Skin epidermis (tissue), 12 donors: Measurements from ENCODE around the gene C19orf12.
"Not testable (repeated sequence)": the region's sequence is repeated elsewhere in the genome, so short reads cannot be mapped to it uniquely, and the experiment has no call there.

Experiments
- H3K27ac ChIP-seq, 21 experiments: fragments of 200-600 bp; sonication (generic) in 11 of 21; one replicate each; pipeline ENCODE4 v1.5.0; 2020; ENCODE audit warnings: mild to moderate bottlenecking in 3 of 21, inconsistent platforms in 2 of 21, moderate library complexity in 2 of 21
- H3K4me3 ChIP-seq, 7 experiments: fragments of 200-600 bp; sonication (generic) in 2 of 7; one replicate each; pipeline ENCODE4 v1.5.0; 2020; ENCODE audit warnings: inconsistent platforms in 2 of 7, mild to moderate bottlenecking in 2 of 7, moderate library complexity in 1 of 7

C19orf12 gene

GRCh38 chr19:29680937-29681336 is 34.1 kb downstream of the C19orf12 start:
- H3K4me3 ChIP-seq: no peak overlapping the region
- H3K27ac ChIP-seq: peak overlapping the region in 17 of 21 experiments; percentile 34 to 95 (median 66)

GRCh38 chr19:29680447-29680846 is 34.6 kb downstream of the C19orf12 start:
- Histone ChIP-seq H3K4me3 (no peak overlapping the region), H3K27ac (peak overlapping the region in 18 of 21 experiments; percentile 23 to 95 (median 64))

- H3K27ac ChIP-seq: peak overlapping the region in 15 of 21 experiments; percentile 23 to 95 (median 67)
Measured at GRCh38 chr19:29679598-29680210, 35.4 kb downstream of the C19orf12 start.

GRCh38 chr19:29678484-29679106 is 36.5 kb downstream of the C19orf12 start:
- H3K27ac ChIP-seq: peak overlapping the region in 8 of 21 experiments; percentile 2 to 95 (median 34)
- H3K4me3 ChIP-seq: no peak overlapping the region

More at GRCh38 chr19:29679598-29680210, 35.4 kb downstream of the C19orf12 start:
- no peak overlapping the region for H3K4me3 ChIP-seq

- H3K4me3 ChIP-seq: no peak overlapping the region
- peak overlapping the region in 13 of 21 experiments; percentile 1 to 95 (median 34) for H3K27ac ChIP-seq
Measured at GRCh38 chr19:29677001-29677817, 37.9 kb downstream of the C19orf12 start.

- H3K4me3 ChIP-seq: no peak overlapping the region
- peak overlapping the region in 13 of 21 experiments; percentile 1 to 95 (median 36) for H3K27ac ChIP-seq
Measured at GRCh38 chr19:29676586-29676985, 38.5 kb downstream of the C19orf12 start.

GRCh38 chr19:29675650-29676186 is 39.3 kb downstream of the C19orf12 start:
- H3K4me3 ChIP-seq: no peak overlapping the region
- H3K27ac ChIP-seq: peak overlapping the region in 9 of 21 experiments; percentile 1 to 95 (median 51)

GRCh38 chr19:29675120-29675649 is 39.9 kb downstream of the C19orf12 start:
- no peak overlapping the region for H3K4me3 ChIP-seq
- H3K27ac ChIP-seq: peak overlapping the region in 7 of 21 experiments; percentile 29 to 95 (median 61)

GRCh38 chr19:29674374-29675119 is 40.5 kb downstream of the C19orf12 start:
- Histone ChIP-seq H3K27ac (peak overlapping the region in 6 of 21 experiments; percentile 29 to 95 (median 74)), H3K4me3 (no peak overlapping the region)

- peak overlapping the region in 14 of 21 experiments; percentile 18 to 95 (median 68) for H3K27ac ChIP-seq
Measured at GRCh38 chr19:29673451-29674371, 41.4 kb downstream of the C19orf12 start.

GRCh38 chr19:29672933-29673336 is 42.1 kb downstream of the C19orf12 start:
- H3K4me3 ChIP-seq: no peak overlapping the region
- H3K27ac ChIP-seq: peak overlapping the region in 14 of 21 experiments; percentile 18 to 95 (median 72)

More at GRCh38 chr19:29673451-29674371, 41.4 kb downstream of the C19orf12 start:
- no peak overlapping the region for H3K4me3 ChIP-seq

GRCh38 chr19:29672319-29672932 is 42.6 kb downstream of the C19orf12 start:
- Histone ChIP-seq H3K4me3 (no peak overlapping the region), H3K27ac (peak overlapping the region in 15 of 21 experiments; percentile 1 to 95 (median 67))

GRCh38 chr19:29671393-29672160 is 43.5 kb downstream of the C19orf12 start:
- Histone ChIP-seq H3K4me3 (no peak overlapping the region), H3K27ac (peak overlapping the region in 15 of 21 experiments; percentile 13 to 95 (median 67))

- H3K27ac ChIP-seq: peak overlapping the region in 11 of 21 experiments; percentile 13 to 95 (median 67)
- H3K4me3 ChIP-seq: not testable (repeated sequence)
Measured at GRCh38 chr19:29671026-29671392, 44.1 kb downstream of the C19orf12 start.

GRCh38 chr19:29670255-29670654 is 44.8 kb downstream of the C19orf12 start:
- Histone ChIP-seq H3K4me3 (no peak overlapping the region), H3K27ac (peak overlapping the region in 3 of 21 experiments; percentile 19 to 95 (median 48))

GRCh38 chr19:29668746-29669609 is 46.1 kb downstream of the C19orf12 start:
- Histone ChIP-seq H3K4me3 (no peak overlapping the region), H3K27ac (peak overlapping the region in 19 of 21 experiments; percentile 9 to 95 (median 69))
